GM12878 (cell line): ENCODE results near the gene EDARADD. TPM values are rescaled to one million over a fixed set of nuclear protein-coding genes. Genes with fewer than 3 reads are reported as not detected.

Source experiments
- polyA plus RNA-seq, 11 experiments: library from polyadenylated mRNA; depleted of rRNA in 4 of 11; unstranded in 6 of 11; stranded (reverse) in 5 of 11; fragments of >200 nt; fragmentation: Nextera tagmentation in 4 of 11; fragmentation: Illumina TruSeq in 1 of 11; extraction: Ambion mirVana in 4 of 11; extraction: Trizol in 1 of 11; gene quantifications; 1 replicate in 1 of 11; 2 replicates in 10 of 11; pipeline versions ENCODE4 v1.2.1 to v1.2.3, GENCODE V29; 2011 to 2016; ENCODE audit warnings: inconsistent platforms in 2 of 11, missing spikeins in 2 of 11, low read depth in 1 of 11
- total RNA-seq, 4 experiments: library from RNA; depleted of rRNA in 3 of 4; stranded (reverse); fragments of >200 nt in 3 of 4; fragmentation: Illumina TruSeq in 1 of 4; extraction: Trizol in 1 of 4; gene quantifications; 2 replicates each; pipeline versions ENCODE4 v1.2.1 to v1.2.3, GENCODE V29; 2013 to 2021

EDARADD gene
- total and polyA plus RNA-seq, 10 of the 15 experiments (the other 5 are each of a cell fraction or from before 2014, with no cell fraction given) = 0.58 to 6.1 (median 4.7) TPM

Other genes with a start within 250 kb of the EDARADD start
- gene ERO1B, start 112.3 kb upstream of the EDARADD start, total RNA-seq (2014; rRNA removed) = 13.6 and 17.3 TPM in 2 replicates
- 30.9 and 32.2 TPM in 2 replicates for gene ERO1B, start 112.3 kb upstream of the EDARADD start, total RNA-seq (2014; rRNA removed; fragmentation: Illumina TruSeq; extraction: Trizol)
- gene ERO1B, start 112.3 kb upstream of the EDARADD start, total RNA-seq (2021) = 22.8 and 28.8 TPM in 2 replicates
- 9.3 and 18.3 TPM in 2 replicates for gene ERO1B, start 112.3 kb upstream of the EDARADD start, polyA plus RNA-seq (2011; rRNA removed)
- gene ERO1B, start 112.3 kb upstream of the EDARADD start, polyA plus RNA-seq (2014; fragmentation: Illumina TruSeq; extraction: Trizol) = 22.8 and 29.8 TPM in 2 replicates
- gene ERO1B, start 112.3 kb upstream of the EDARADD start, polyA plus RNA-seq (2014; fragmentation: Nextera tagmentation; extraction: Ambion mirVana) = 1 to 10 TPM; 9.0 to 9.6 TPM
- gene ERO1B, start 112.3 kb upstream of the EDARADD start, polyA plus RNA-seq (2014; rRNA removed) = 16.9 and 23.1 TPM in 2 replicates
- 10 to 100 TPM; 27.1 to 27.5 TPM for gene ERO1B, start 112.3 kb upstream of the EDARADD start, polyA plus RNA-seq (2016; fragmentation: Nextera tagmentation; extraction: Ambion mirVana)
- gene LGALS8, start 129.7 kb downstream of the EDARADD start, total RNA-seq (2014; rRNA removed) = 16.0 and 23.9 TPM in 2 replicates
- 19.9 and 20.0 TPM in 2 replicates for gene LGALS8, start 129.7 kb downstream of the EDARADD start, total RNA-seq (2014; rRNA removed; fragmentation: Illumina TruSeq; extraction: Trizol)
- gene LGALS8, start 129.7 kb downstream of the EDARADD start, total RNA-seq (2021) = 15.4 and 16.4 TPM in 2 replicates
- 86.5 and 107 TPM in 2 replicates for gene LGALS8, start 129.7 kb downstream of the EDARADD start, polyA plus RNA-seq (2011; rRNA removed)
- 20.4 and 21.6 TPM in 2 replicates for gene LGALS8, start 129.7 kb downstream of the EDARADD start, polyA plus RNA-seq (2014; fragmentation: Illumina TruSeq; extraction: Trizol)
- gene LGALS8, start 129.7 kb downstream of the EDARADD start, polyA plus RNA-seq (2014; fragmentation: Nextera tagmentation; extraction: Ambion mirVana) = 10 to 100 TPM; 15.9 to 18.6 TPM
- gene LGALS8, start 129.7 kb downstream of the EDARADD start, polyA plus RNA-seq (2014; rRNA removed) = 24.2 and 25.2 TPM in 2 replicates
- gene LGALS8, start 129.7 kb downstream of the EDARADD start, polyA plus RNA-seq (2016; fragmentation: Nextera tagmentation; extraction: Ambion mirVana) = 10 to 100 TPM; 18.0 to 19.8 TPM
- 47.8 and 49.7 TPM in 2 replicates for gene HEATR1, start 210.2 kb downstream of the EDARADD start, total RNA-seq (2014; rRNA removed)
- gene HEATR1, start 210.2 kb downstream of the EDARADD start, total RNA-seq (2014; rRNA removed; fragmentation: Illumina TruSeq; extraction: Trizol) = 53.4 and 53.8 TPM in 2 replicates
- gene HEATR1, start 210.2 kb downstream of the EDARADD start, total RNA-seq (2021) = 61.7 and 72.3 TPM in 2 replicates
- 28.7 and 30.6 TPM in 2 replicates for gene HEATR1, start 210.2 kb downstream of the EDARADD start, polyA plus RNA-seq (2011; rRNA removed)
- 36.0 and 39.7 TPM in 2 replicates for gene HEATR1, start 210.2 kb downstream of the EDARADD start, polyA plus RNA-seq (2014; fragmentation: Illumina TruSeq; extraction: Trizol)
- gene HEATR1, start 210.2 kb downstream of the EDARADD start, polyA plus RNA-seq (2014; fragmentation: Nextera tagmentation; extraction: Ambion mirVana) = 10 to 100 TPM in 1 of 2 experiments, 1 to 10 TPM in 1; 8.6 to 16.7 TPM
- 25.5 and 26.1 TPM in 2 replicates for gene HEATR1, start 210.2 kb downstream of the EDARADD start, polyA plus RNA-seq (2014; rRNA removed)
- gene HEATR1, start 210.2 kb downstream of the EDARADD start, polyA plus RNA-seq (2016; fragmentation: Nextera tagmentation; extraction: Ambion mirVana) = 10 to 100 TPM; 48.9 to 49.4 TPM